ENCODE results near the gene MYMX. TPM values are rescaled to one million over a fixed set of nuclear protein-coding genes. Genes with fewer than 3 reads are reported as not detected.
A peak's percentile ranks its signal among the peaks of the same experiment; 100 is the strongest.

Gene MYMX
- total and polyA plus RNA-seq, 2 of the 13 experiments (the other 11 are each of a cell fraction or from before 2014, with no cell fraction given): not detected

DNA sequence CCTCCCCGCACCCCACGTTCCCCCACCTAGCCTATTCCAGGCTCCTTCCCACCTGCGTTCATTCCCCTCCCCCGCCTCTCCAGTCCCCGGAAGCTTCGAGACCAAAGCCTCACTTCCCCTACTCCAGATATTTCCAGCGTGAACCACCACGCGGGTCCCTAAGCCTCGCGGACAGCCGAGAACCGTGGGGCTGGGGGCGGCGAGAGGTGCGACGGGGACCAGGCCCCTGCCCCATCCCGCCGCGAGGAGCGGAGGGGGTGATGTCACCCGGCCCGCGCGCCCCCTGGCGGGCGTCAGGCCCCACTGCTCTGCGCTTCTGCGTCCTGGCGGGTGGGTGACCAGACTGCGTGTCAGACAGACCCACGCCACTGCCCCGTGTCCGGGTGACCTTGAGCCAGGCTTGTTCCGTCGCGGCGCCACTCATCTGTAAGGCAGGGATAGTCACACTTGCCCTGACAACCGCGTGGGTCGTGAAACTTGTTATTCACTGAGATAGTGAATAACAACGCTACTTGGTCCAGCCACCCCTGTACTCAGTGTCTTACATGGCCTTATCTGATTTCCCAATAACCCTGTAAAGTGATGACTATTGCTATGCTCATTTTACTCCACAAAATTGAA lies 21.2 kb downstream of the MYMX start (continued):
- TF ChIP-seq, protein P1, sequence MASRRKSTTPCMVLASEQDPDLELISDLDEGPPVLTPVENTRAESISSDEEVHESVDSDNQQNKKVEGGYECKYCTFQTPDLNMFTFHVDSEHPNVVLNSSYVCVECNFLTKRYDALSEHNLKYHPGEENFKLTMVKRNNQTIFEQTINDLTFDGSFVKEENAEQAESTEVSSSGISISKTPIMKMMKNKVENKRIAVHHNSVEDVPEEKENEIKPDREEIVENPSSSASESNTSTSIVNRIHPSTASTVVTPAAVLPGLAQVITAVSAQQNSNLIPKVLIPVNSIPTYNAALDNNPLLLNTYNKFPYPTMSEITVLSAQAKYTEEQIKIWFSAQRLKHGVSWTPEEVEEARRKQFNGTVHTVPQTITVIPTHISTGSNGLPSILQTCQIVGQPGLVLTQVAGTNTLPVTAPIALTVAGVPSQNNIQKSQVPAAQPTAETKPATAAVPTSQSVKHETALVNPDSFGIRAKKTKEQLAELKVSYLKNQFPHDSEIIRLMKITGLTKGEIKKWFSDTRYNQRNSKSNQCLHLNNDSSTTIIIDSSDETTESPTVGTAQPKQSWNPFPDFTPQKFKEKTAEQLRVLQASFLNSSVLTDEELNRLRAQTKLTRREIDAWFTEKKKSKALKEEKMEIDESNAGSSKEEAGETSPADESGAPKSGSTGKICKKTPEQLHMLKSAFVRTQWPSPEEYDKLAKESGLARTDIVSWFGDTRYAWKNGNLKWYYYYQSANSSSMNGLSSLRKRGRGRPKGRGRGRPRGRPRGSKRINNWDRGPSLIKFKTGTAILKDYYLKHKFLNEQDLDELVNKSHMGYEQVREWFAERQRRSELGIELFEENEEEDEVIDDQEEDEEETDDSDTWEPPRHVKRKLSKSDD (CRISPR knock-in tag; IDR thresholded peaks at IDR 0.05; ENCODE audit: low read depth): peak; percentile 71; the same call in 1 of the 2 replicates
- TF ChIP-seq ZNF558 (CRISPR knock-in tag; IDR thresholded peaks at IDR 0.05; ENCODE audit: borderline replicate concordance) (no peak), ZSCAN29 (CRISPR knock-in tag; conservative IDR thresholded peaks at IDR 0.05) (0 out of 2 replicates have a peak, but pooled peaks have one; percentile 7), GTF2F1 (IDR thresholded peaks at IDR 0.05; ENCODE audit: low read length) (no peak), ZMYM2 (CRISPR knock-in tag; IDR thresholded peaks at IDR 0.05) (no peak), NFE2L2 (IDR thresholded peaks at IDR 0.05; ENCODE audit: low read length) (no peak), MAFK (conservative IDR thresholded peaks at IDR 0.05 in 1 of 2, IDR thresholded peaks at IDR 0.05 in 1 of 2; ENCODE audit: low read length in 2 of 2) (no peak), CCAR2 (optimal IDR thresholded peaks at IDR 0.05; ENCODE audit: low read depth, low read length) (no peak), HDAC1 (CRISPR knock-in tag; IDR thresholded peaks at IDR 0.05) (peak; percentile 71), IRF2 (CRISPR knock-in tag; IDR thresholded peaks at IDR 0.05) (0 out of 2 replicates have a peak, but pooled peaks have one; percentile 38), TARDBP (CRISPR knock-in tag; IDR thresholded peaks at IDR 0.05) (peak; percentile 40), ZNF350 (CRISPR knock-in tag; IDR thresholded peaks at IDR 0.05; ENCODE audit: borderline replicate concordance, low read depth) (peak; percentile 91), MBD4 (IDR thresholded peaks at IDR 0.05; ENCODE audit: borderline replicate concordance, low read length) (no peak), NAIF1 (CRISPR knock-in tag; IDR thresholded peaks at IDR 0.05; ENCODE audit: borderline replicate concordance) (0 out of 2 replicates have a peak, but pooled peaks have one; percentile 27)
- TF ChIP-seq, protein P2, sequence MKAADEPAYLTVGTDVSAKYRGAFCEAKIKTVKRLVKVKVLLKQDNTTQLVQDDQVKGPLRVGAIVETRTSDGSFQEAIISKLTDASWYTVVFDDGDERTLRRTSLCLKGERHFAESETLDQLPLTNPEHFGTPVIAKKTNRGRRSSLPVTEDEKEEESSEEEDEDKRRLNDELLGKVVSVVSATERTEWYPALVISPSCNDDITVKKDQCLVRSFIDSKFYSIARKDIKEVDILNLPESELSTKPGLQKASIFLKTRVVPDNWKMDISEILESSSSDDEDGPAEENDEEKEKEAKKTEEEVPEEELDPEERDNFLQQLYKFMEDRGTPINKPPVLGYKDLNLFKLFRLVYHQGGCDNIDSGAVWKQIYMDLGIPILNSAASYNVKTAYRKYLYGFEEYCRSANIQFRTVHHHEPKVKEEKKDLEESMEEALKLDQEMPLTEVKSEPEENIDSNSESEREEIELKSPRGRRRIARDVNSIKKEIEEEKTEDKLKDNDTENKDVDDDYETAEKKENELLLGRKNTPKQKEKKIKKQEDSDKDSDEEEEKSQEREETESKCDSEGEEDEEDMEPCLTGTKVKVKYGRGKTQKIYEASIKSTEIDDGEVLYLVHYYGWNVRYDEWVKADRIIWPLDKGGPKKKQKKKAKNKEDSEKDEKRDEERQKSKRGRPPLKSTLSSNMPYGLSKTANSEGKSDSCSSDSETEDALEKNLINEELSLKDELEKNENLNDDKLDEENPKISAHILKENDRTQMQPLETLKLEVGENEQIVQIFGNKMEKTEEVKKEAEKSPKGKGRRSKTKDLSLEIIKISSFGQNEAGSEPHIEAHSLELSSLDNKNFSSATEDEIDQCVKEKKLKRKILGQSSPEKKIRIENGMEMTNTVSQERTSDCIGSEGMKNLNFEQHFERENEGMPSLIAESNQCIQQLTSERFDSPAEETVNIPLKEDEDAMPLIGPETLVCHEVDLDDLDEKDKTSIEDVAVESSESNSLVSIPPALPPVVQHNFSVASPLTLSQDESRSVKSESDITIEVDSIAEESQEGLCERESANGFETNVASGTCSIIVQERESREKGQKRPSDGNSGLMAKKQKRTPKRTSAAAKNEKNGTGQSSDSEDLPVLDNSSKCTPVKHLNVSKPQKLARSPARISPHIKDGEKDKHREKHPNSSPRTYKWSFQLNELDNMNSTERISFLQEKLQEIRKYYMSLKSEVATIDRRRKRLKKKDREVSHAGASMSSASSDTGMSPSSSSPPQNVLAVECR (CRISPR knock-in tag; IDR thresholded peaks at IDR 0.05; ENCODE audit: borderline replicate concordance): peak; percentile 68; the same call in 1 of the 2 replicates
- TF ChIP-seq, protein P3, sequence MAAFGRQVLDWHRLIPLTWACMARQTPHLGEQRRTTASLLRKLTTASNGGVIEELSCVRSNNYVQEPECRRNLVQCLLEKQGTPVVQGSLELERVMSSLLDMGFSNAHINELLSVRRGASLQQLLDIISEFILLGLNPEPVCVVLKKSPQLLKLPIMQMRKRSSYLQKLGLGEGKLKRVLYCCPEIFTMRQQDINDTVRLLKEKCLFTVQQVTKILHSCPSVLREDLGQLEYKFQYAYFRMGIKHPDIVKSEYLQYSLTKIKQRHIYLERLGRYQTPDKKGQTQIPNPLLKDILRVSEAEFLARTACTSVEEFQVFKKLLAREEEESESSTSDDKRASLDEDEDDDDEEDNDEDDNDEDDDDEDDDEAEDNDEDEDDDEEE (CRISPR knock-in tag; IDR thresholded peaks at IDR 0.05): 0 out of 2 replicates have a peak, but pooled peaks have one; percentile 43
- TF ChIP-seq, protein P4, sequence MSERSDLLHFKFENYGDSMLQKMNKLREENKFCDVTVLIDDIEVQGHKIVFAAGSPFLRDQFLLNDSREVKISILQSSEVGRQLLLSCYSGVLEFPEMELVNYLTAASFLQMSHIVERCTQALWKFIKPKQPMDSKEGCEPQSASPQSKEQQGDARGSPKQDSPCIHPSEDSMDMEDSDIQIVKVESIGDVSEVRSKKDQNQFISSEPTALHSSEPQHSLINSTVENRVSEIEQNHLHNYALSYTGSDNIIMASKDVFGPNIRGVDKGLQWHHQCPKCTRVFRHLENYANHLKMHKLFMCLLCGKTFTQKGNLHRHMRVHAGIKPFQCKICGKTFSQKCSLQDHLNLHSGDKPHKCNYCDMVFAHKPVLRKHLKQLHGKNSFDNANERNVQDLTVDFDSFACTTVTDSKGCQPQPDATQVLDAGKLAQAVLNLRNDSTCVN (CRISPR knock-in tag; IDR thresholded peaks at IDR 0.05; ENCODE audit: borderline replicate concordance): no peak
- TF ChIP-seq, protein P5, sequence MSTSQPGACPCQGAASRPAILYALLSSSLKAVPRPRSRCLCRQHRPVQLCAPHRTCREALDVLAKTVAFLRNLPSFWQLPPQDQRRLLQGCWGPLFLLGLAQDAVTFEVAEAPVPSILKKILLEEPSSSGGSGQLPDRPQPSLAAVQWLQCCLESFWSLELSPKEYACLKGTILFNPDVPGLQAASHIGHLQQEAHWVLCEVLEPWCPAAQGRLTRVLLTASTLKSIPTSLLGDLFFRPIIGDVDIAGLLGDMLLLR (CRISPR knock-in tag; IDR thresholded peaks at IDR 0.05): no peak; the same call in 1 of the 2 replicates
